Omental fat pad (tissue), 4 donors: ENCODE results near the gene XRCC6. TPM values are rescaled to one million over a fixed set of nuclear protein-coding genes. Genes with fewer than 3 reads are reported as not detected.
A peak's percentile ranks its signal among the peaks of the same experiment; 100 is the strongest.

Source experiments
- ATAC-seq: fragments of 150-250 bp; one replicate; pipeline ENCODE4 v1.9.1; 2016; ENCODE audit warnings: mild to moderate bottlenecking, moderate library complexity; ENCODE audit not compliant: low FRiP score
- DNase-seq: peaks from one replicate; pipeline ENCODE4 v3.0.0-alpha.2; 2019; ENCODE audit warnings: low spot score
- total RNA-seq, 4 donors: library from RNA; depleted of rRNA; stranded (reverse); fragments of >200 nt; gene quantifications; one replicate each; pipeline ENCODE4 v1.1.0, GENCODE V29; 2016
- TF ChIP-seq, protein P1 (sequence below), 3 donors: fragments of 450-650 bp; IDR thresholded peaks; one replicate each; pipeline ENCODE4 v1.5.1; 2016 to 2017; ENCODE audit warnings: antibody characterized with exemption in 3 of 3, mild to moderate bottlenecking in 3 of 3, moderate library complexity in 2 of 3

XRCC6 gene
- total RNA-seq, 4 donors from 2014 or later, result 168 to 191 (median 181) TPM

GRCh38 chr22:41696703-41697102 is 75.6 kb downstream of the XRCC6 start:
- DNase-seq, result no peak
- TF ChIP-seq, protein P1, sequence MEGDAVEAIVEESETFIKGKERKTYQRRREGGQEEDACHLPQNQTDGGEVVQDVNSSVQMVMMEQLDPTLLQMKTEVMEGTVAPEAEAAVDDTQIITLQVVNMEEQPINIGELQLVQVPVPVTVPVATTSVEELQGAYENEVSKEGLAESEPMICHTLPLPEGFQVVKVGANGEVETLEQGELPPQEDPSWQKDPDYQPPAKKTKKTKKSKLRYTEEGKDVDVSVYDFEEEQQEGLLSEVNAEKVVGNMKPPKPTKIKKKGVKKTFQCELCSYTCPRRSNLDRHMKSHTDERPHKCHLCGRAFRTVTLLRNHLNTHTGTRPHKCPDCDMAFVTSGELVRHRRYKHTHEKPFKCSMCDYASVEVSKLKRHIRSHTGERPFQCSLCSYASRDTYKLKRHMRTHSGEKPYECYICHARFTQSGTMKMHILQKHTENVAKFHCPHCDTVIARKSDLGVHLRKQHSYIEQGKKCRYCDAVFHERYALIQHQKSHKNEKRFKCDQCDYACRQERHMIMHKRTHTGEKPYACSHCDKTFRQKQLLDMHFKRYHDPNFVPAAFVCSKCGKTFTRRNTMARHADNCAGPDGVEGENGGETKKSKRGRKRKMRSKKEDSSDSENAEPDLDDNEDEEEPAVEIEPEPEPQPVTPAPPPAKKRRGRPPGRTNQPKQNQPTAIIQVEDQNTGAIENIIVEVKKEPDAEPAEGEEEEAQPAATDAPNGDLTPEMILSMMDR (IDR thresholded peaks at IDR 0.05), result no peak
- peak; percentile 8 for ATAC-seq

DNA sequence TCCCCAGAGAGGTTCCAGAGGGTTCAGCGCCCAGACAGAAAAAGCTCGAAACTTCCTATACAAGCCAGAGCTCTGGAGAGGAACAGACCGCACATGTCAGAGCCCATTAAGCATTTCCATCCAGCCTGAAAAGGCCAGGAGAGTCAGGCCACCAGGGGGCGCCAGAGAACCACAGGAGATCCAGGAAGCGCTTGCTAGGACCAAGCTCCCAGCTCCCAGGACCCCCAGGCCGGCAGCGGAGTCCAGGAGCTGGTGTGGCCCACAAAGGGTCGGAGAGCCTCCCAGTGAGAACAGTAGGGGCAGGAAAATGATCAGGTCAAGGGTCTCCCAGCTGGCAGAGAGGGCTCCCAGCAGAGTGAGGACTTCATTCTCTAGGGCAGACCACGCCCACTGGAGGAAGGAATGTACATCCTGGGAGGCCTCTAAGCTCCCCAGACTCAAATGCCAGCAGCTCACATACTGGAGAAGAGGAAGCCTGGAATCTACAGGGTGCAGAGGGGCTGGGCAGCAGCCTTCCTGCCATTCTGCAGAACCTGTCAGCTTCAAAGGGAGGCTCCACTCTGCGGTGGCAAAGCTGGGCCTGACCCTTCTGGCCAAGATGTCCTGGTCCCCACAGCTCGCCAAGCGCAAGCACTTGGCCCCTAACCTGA is 76.2 kb downstream of the XRCC6 start:
- TF ChIP-seq, protein P1 (IDR thresholded peaks at IDR 0.05), result peak in 2 of 3 donors; percentile 44 to 60
- DNase-seq (peak; percentile 100), ATAC-seq (peak; percentile 63)

GRCh38 chr22:41699264-41700107 is 78.4 kb downstream of the XRCC6 start, which contains the start of gene MEI1:
TSS of gene MEI1 (plus strand) at chr22:41699503. CDS start at chr22:41699539, 36 bp downstream.
- DNase-seq (peak; percentile 61), ATAC-seq (peak; percentile 69)
- TF ChIP-seq, protein P1 (IDR thresholded peaks at IDR 0.05), result no peak

DNA sequence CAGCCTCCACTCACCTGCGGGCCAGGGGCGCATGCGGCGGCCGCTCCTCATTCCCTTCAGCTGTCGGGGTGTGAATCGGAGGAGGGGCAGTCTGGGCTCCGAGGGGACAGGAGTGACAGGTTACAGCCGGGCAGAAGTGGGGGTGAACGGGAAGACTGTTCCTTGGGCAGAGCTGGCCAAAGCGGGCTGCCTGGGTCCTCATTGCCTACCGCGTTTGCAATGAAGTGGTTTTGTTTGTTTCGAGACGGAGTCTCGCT is 78.9 kb downstream of the XRCC6 start:
- DNase-seq, result no peak
- TF ChIP-seq, protein P1 (IDR thresholded peaks at IDR 0.05), result no peak
- no peak for ATAC-seq

DNA sequence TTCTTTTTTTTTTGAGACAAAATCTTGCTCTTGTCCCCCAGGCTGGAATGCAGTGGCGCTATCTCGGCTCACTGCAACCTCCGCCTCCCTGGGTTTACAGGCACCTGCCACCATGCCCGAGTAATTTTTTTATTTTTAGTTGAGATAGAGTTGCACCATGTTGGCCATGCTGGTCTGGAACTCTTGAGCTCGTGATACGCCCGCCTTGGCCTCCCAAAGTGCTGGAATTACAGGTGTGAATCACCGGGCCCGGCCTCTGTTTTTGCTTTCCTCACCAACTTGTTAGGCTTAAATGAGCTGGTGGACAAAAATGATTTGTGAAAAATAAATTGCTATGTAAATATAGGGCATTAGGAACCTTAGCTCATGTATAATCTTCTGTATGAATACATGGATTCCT is 81.7 kb downstream of the XRCC6 start:
- TF ChIP-seq, protein P1 (IDR thresholded peaks at IDR 0.05), result no peak
- DNase-seq (no peak), ATAC-seq (no peak)

DNA sequence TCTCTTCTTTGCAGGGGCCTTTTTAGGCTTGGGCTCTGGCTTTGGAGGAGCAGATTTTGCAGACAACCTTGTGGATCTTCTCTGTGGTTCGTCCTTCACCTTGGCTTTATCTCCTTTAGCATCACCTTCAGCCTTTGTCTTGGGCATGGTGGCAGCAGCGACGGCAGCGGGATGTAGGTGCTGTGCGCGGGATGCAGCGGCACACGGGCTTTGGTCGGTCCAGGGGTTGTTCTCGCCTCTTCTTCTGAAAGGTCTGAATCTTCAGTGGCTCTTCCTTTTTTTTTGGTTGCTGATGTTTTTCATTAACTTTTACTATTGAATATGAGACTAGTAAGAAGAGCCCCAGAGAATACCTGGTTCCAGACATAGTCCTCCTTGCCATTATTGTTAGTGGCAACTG is 88.2 kb downstream of the XRCC6 start:
- TF ChIP-seq, protein P1 (IDR thresholded peaks at IDR 0.05), result no peak
- no peak for ATAC-seq
- DNase-seq, result no peak

DNA sequence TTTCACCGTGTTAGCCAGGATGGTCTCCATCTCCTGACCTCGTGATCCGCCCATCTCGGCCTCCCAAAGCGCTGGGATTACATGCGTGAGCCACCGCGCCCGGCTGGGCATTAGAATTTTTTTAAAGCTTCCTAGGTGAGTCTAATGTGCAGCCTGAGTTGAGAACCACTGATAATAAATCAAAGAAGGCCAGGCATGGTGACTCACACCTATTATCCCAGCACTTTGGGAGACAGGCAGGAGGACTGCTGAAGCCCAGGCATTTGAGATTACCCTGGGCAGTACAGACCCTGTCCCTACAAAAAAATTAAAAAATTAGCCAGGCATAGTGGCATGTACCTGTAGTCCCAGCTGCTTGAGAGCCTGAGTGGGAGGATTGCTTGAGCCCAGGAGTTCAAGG is 91.9 kb downstream of the XRCC6 start:
- ATAC-seq, result no peak
- TF ChIP-seq, protein P1 (IDR thresholded peaks at IDR 0.05), result no peak
- DNase-seq, result no peak
